GM18517 (cell line): Measurements from ENCODE around the gene IGLL1.
"Not testable (repeated sequence)": the region's sequence is repeated elsewhere in the genome, so short reads cannot be mapped to it uniquely, and the experiment has no call there.

Experiments
- ATAC-seq: cut with Tn5 transposase; IDR thresholded peaks from one replicate; pipeline ENCODE4 v1.9.1; 2021; ENCODE audit warnings: mild to moderate bottlenecking, moderate library complexity; ENCODE audit not compliant: unreplicated experiment

The IGLL1 gene

GRCh38 chr22:23565305-23565914 lies 14.7 kb downstream of the IGLL1 start:
- no peak for ATAC-seq

GRCh38 chr22:23564276-23564675 lies 15.8 kb downstream of the IGLL1 start:
- ATAC-seq, result no peak

- no peak for ATAC-seq
Observed at GRCh38 chr22:23563111-23563510, 17.0 kb downstream of the IGLL1 start.

GRCh38 chr22:23562186-23562585 lies 17.9 kb downstream of the IGLL1 start:
- ATAC-seq, result no peak

GRCh38 chr22:23561025-23561510 lies 19.0 kb downstream of the IGLL1 start:
- not testable (repeated sequence) for ATAC-seq

- ATAC-seq, result not testable (repeated sequence)
Observed at GRCh38 chr22:23560215-23560614, 19.9 kb downstream of the IGLL1 start.

- ATAC-seq, result no peak
Observed at GRCh38 chr22:23557467-23557866, 22.6 kb downstream of the IGLL1 start.

- no peak for ATAC-seq
Observed at GRCh38 chr22:23557036-23557435, 23.1 kb downstream of the IGLL1 start.

- ATAC-seq, result no peak
Observed at GRCh38 chr22:23556026-23556620, 24.0 kb downstream of the IGLL1 start.

- ATAC-seq, result no peak
Observed at GRCh38 chr22:23555118-23555517, 25.0 kb downstream of the IGLL1 start.

GRCh38 chr22:23553924-23554870 lies 25.9 kb downstream of the IGLL1 start:
- no peak for ATAC-seq

GRCh38 chr22:23553438-23553837 lies 26.7 kb downstream of the IGLL1 start:
- no peak for ATAC-seq

GRCh38 chr22:23552573-23552972 lies 27.5 kb downstream of the IGLL1 start:
- ATAC-seq, result no peak

- ATAC-seq, result no peak
Observed at GRCh38 chr22:23551385-23551784, 28.7 kb downstream of the IGLL1 start.

- ATAC-seq, result no peak
Observed at GRCh38 chr22:23550049-23550650, 29.9 kb downstream of the IGLL1 start.

GRCh38 chr22:23549198-23549595 lies 30.9 kb downstream of the IGLL1 start:
- no peak for ATAC-seq

- ATAC-seq, result no peak
Observed at GRCh38 chr22:23548501-23549197, 31.4 kb downstream of the IGLL1 start.

- ATAC-seq, result no peak
Observed at GRCh38 chr22:23547818-23548500, 32.1 kb downstream of the IGLL1 start.

GRCh38 chr22:23547382-23547781 lies 32.7 kb downstream of the IGLL1 start:
- not testable (repeated sequence) for ATAC-seq

GRCh38 chr22:23544852-23545251 lies 35.2 kb downstream of the IGLL1 start:
- no peak for ATAC-seq
